ENCODE data around the gene TRAPPC3L. TPM values are rescaled to one million over a fixed set of nuclear protein-coding genes. Genes with fewer than 3 reads are reported as not detected.

TRAPPC3L gene
- total RNA-seq, 1 donor from 2014 or later: not detected

- TF ChIP-seq, protein P1, sequence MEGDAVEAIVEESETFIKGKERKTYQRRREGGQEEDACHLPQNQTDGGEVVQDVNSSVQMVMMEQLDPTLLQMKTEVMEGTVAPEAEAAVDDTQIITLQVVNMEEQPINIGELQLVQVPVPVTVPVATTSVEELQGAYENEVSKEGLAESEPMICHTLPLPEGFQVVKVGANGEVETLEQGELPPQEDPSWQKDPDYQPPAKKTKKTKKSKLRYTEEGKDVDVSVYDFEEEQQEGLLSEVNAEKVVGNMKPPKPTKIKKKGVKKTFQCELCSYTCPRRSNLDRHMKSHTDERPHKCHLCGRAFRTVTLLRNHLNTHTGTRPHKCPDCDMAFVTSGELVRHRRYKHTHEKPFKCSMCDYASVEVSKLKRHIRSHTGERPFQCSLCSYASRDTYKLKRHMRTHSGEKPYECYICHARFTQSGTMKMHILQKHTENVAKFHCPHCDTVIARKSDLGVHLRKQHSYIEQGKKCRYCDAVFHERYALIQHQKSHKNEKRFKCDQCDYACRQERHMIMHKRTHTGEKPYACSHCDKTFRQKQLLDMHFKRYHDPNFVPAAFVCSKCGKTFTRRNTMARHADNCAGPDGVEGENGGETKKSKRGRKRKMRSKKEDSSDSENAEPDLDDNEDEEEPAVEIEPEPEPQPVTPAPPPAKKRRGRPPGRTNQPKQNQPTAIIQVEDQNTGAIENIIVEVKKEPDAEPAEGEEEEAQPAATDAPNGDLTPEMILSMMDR (IDR thresholded peaks at IDR 0.05; ENCODE audit: partially characterized antibody, unreplicated experiment): peak; percentile 83
- H3K27ac Mint-ChIP-seq (ENCODE audit: unreplicated experiment): no peak overlapping the region
- H3K4me3 Mint-ChIP-seq (ENCODE audit: unreplicated experiment): no peak overlapping the region
- no peaks in the 10 kb centered on the region for H3K36me3 Mint-ChIP-seq (ENCODE audit: unreplicated experiment)
- no peaks in the 10 kb centered on the region for H3K27me3 Mint-ChIP-seq (ENCODE audit: unreplicated experiment)
- no peaks in the 10 kb centered on the region for H3K4me1 Mint-ChIP-seq (ENCODE audit: low read depth, unreplicated experiment)
- DNase-seq: no peak
- H3K9me3 Mint-ChIP-seq (ENCODE audit: unreplicated experiment): no peaks in the 10 kb centered on the region
Measured at GRCh38 chr6:116536216-116536621, 9.3 kb downstream of the TRAPPC3L start.

GRCh38 chr6:116535109-116535508 is 10.4 kb downstream of the TRAPPC3L start:
- DNase-seq: no peak
- no peak overlapping the region for H3K4me3 Mint-ChIP-seq (ENCODE audit: unreplicated experiment)
- no peaks in the 10 kb centered on the region for H3K27me3 Mint-ChIP-seq (ENCODE audit: unreplicated experiment)
- no peaks in the 10 kb centered on the region for H3K36me3 Mint-ChIP-seq (ENCODE audit: unreplicated experiment)
- no peak overlapping the region for H3K27ac Mint-ChIP-seq (ENCODE audit: unreplicated experiment)
- TF ChIP-seq, protein P1 (IDR thresholded peaks at IDR 0.05; ENCODE audit: partially characterized antibody, unreplicated experiment): no peak
- H3K4me1 Mint-ChIP-seq (ENCODE audit: low read depth, unreplicated experiment): no peaks in the 10 kb centered on the region
- H3K9me3 Mint-ChIP-seq (ENCODE audit: unreplicated experiment): no peaks in the 10 kb centered on the region

DNA sequence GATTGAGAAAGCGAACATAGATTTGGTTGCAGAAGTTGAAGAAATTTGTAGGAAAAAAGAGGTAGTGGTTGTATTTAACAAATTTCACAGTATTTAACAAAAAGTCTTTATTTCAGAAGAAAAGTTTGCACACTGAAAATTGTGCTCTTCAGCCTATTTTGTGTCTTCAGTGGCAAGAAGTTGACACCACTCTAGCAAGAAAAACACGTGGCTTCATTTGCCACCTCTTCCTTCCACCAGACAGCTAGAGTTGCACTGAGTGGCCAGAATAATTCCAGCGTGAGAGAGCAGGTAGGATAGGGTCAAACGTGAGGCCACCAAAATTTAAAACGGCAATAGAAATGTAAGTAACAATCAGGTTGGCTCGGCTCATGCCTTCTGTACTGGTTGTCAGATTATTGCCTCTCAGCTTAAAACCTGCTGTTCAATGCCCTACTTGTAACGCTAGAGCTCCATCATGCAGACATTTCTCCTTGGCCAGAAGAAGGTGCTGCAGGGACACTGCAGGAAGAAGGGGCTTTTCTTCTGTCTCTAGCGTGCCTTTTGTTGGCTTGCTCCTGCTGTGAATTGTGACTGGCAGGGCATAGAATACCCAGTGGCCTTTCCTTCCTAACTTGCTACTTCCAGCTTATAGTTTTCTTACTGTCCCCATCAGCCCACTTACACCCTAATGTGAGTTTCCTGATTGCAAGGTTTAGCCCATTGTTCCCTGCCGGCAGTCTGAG is 12.1 kb downstream of the TRAPPC3L start:
- Mint-ChIP-seq H3K27ac (ENCODE audit: unreplicated experiment) (no peak overlapping the region), H3K4me3 (ENCODE audit: unreplicated experiment) (no peak overlapping the region), H3K4me1 (ENCODE audit: low read depth, unreplicated experiment) (no peaks in the 10 kb centered on the region), H3K36me3 (ENCODE audit: unreplicated experiment) (no peaks in the 10 kb centered on the region), H3K27me3 (ENCODE audit: unreplicated experiment) (no peaks in the 10 kb centered on the region), H3K9me3 (ENCODE audit: unreplicated experiment) (no peaks in the 10 kb centered on the region)
- no peak for DNase-seq
- TF ChIP-seq, protein P1 (IDR thresholded peaks at IDR 0.05; ENCODE audit: partially characterized antibody, unreplicated experiment): no peak

- Mint-ChIP-seq H3K4me3 (ENCODE audit: unreplicated experiment) (no peak overlapping the region), H3K4me1 (ENCODE audit: low read depth, unreplicated experiment) (no peaks in the 10 kb centered on the region), H3K9me3 (ENCODE audit: unreplicated experiment) (no peaks in the 10 kb centered on the region), H3K27me3 (ENCODE audit: unreplicated experiment) (no peaks in the 10 kb centered on the region), H3K27ac (ENCODE audit: unreplicated experiment) (no peak overlapping the region), H3K36me3 (ENCODE audit: unreplicated experiment) (no peaks in the 10 kb centered on the region)
- peak; percentile 69 for DNase-seq
- TF ChIP-seq, protein P1 (IDR thresholded peaks at IDR 0.05; ENCODE audit: partially characterized antibody, unreplicated experiment): peak; percentile 78
Measured at GRCh38 chr6:116531675-116532570, 13.6 kb downstream of the TRAPPC3L start.

DNA sequence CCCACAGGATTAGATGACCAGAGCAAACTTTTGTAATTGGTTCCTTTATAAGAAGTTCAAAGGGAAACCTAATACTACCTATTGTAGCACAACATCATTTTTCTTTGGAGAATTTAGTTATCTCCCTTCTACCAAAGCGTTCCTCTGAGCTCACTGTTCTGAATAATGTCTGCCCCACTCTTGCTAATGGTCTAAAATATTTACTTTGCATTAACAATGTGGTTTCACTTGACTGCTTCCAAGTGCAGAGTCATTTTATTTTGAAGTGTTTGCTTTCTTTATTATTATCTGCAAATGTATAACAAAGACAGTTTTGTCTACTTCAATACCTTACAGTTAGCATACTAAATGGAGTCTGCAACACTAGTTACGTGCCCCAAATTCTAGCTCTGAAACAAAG is 15.0 kb downstream of the TRAPPC3L start:
- no peak overlapping the region for H3K27ac Mint-ChIP-seq (ENCODE audit: unreplicated experiment)
- H3K36me3 Mint-ChIP-seq (ENCODE audit: unreplicated experiment): no peaks in the 10 kb centered on the region
- TF ChIP-seq, protein P1 (IDR thresholded peaks at IDR 0.05; ENCODE audit: partially characterized antibody, unreplicated experiment): no peak
- H3K27me3 Mint-ChIP-seq (ENCODE audit: unreplicated experiment): no peaks in the 10 kb centered on the region
- H3K4me3 Mint-ChIP-seq (ENCODE audit: unreplicated experiment): no peak overlapping the region
- DNase-seq: no peak
- H3K9me3 Mint-ChIP-seq (ENCODE audit: unreplicated experiment): no peaks in the 10 kb centered on the region
- H3K4me1 Mint-ChIP-seq (ENCODE audit: low read depth, unreplicated experiment): no peaks in the 10 kb centered on the region

Measured in glutamatergic neuron (in vitro differentiated cells).